Fibroblast of lung (primary cell): ENCODE results near the gene USP20.

ENCODE experiments used
- EZH2 ChIP-seq: IDR thresholded peaks from 2 replicates; pipeline ENCODE4 v1.5.1; 2012; ENCODE audit warnings: low read length, control low read depth, mild to moderate bottlenecking; ENCODE audit errors: missing control alignments
- TF ChIP-seq, protein P1 (sequence below), 2 donors: IDR thresholded peaks in 1 of 2; conservative IDR thresholded peaks in 1 of 2; 1 replicate in 1 of 2; 2 replicates in 1 of 2; pipeline ENCODE4 v1.5.1; 2011 to 2012; ENCODE audit warnings: low read length in 2 of 2, control low read depth in 1 of 2, inconsistent platforms in 1 of 2, low read depth in 1 of 2, mild to moderate bottlenecking in 1 of 2

DNA sequence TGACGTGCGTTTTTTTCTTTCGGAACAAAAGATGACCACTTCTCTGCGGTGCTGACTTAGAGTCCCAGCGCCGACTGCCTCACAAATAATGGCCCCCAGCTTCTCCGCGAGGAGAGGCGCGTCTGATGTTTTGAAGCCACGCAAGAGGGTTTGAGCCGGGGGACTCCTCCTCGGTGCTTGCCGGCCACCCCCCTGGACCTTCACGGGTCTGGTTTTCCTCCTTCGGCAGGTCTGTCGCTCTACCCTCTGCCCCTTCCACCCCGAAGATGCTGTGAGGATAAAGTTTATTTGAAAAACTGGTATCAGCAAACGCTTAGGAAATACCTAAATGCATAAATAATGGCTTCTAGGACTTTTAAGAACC lies 584 bp downstream of the USP20 start:
- TF ChIP-seq, protein P1, sequence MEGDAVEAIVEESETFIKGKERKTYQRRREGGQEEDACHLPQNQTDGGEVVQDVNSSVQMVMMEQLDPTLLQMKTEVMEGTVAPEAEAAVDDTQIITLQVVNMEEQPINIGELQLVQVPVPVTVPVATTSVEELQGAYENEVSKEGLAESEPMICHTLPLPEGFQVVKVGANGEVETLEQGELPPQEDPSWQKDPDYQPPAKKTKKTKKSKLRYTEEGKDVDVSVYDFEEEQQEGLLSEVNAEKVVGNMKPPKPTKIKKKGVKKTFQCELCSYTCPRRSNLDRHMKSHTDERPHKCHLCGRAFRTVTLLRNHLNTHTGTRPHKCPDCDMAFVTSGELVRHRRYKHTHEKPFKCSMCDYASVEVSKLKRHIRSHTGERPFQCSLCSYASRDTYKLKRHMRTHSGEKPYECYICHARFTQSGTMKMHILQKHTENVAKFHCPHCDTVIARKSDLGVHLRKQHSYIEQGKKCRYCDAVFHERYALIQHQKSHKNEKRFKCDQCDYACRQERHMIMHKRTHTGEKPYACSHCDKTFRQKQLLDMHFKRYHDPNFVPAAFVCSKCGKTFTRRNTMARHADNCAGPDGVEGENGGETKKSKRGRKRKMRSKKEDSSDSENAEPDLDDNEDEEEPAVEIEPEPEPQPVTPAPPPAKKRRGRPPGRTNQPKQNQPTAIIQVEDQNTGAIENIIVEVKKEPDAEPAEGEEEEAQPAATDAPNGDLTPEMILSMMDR (conservative IDR thresholded peaks at IDR 0.05 in 1 of 2, IDR thresholded peaks at IDR 0.05 in 1 of 2; ENCODE audit: low read depth in 1 of 2, low read length in 2 of 2): no peak
- TF ChIP-seq EZH2: no peak
